ENCODE measurements around the gene VRK1.

- TF ChIP-seq CTCF (conservative IDR thresholded peaks at IDR 0.05; ENCODE audit: low read length) (no peak), EZH2phosphoT487 (IDR thresholded peaks at IDR 0.05; ENCODE audit: borderline replicate concordance, low read depth, low read length) (no peak)
Measured at GRCh38 chr14:96904201-96904600, 107.0 kb downstream of the VRK1 start.
